SU-DHL-6 (cell line): ENCODE results near the gene ARID3B.

ENCODE experiments used
- EZH2phosphoT487 ChIP-seq: fragments of 200-600 bp; sonication (generic), shearing (Covaris generic); conservative IDR thresholded peaks from 2 replicates; pipeline ENCODE4 v1.6.1; 2018; ENCODE audit warnings: mild to moderate bottlenecking, antibody characterized with exemption, low read length, moderate library complexity, mixed read lengths
- TF ChIP-seq, protein P1 (sequence below): fragments of 200-600 bp; sonication (generic); IDR thresholded peaks from one replicate; pipeline ENCODE4 v1.5.1; 2017; ENCODE audit warnings: antibody characterized with exemption, mild to moderate bottlenecking, low read length, moderate library complexity; ENCODE audit not compliant: insufficient read depth, poor library complexity, severe bottlenecking

GRCh38 chr15:74548241-74548640 is 7.2 kb downstream of the ARID3B start:
- TF ChIP-seq, protein P1, sequence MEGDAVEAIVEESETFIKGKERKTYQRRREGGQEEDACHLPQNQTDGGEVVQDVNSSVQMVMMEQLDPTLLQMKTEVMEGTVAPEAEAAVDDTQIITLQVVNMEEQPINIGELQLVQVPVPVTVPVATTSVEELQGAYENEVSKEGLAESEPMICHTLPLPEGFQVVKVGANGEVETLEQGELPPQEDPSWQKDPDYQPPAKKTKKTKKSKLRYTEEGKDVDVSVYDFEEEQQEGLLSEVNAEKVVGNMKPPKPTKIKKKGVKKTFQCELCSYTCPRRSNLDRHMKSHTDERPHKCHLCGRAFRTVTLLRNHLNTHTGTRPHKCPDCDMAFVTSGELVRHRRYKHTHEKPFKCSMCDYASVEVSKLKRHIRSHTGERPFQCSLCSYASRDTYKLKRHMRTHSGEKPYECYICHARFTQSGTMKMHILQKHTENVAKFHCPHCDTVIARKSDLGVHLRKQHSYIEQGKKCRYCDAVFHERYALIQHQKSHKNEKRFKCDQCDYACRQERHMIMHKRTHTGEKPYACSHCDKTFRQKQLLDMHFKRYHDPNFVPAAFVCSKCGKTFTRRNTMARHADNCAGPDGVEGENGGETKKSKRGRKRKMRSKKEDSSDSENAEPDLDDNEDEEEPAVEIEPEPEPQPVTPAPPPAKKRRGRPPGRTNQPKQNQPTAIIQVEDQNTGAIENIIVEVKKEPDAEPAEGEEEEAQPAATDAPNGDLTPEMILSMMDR = no peak
- no peak for TF ChIP-seq EZH2phosphoT487
